Astrocyte of the spinal cord (primary cell): ENCODE measurements around the gene ADK.

Experiments used
- DNase-seq: peaks from one replicate; pipeline ENCODE4 v3.0.0; 2011; ENCODE audit warnings: low read depth, low spot score
- H3K4me3 ChIP-seq: 2 replicates; pipeline ENCODE4 v1.5.1; 2011; ENCODE audit warnings: low read depth, mild to moderate bottlenecking, low read length, moderate library complexity
- CTCF ChIP-seq: IDR thresholded peaks from 2 replicates; pipeline ENCODE4 v1.5.1; 2012; ENCODE audit warnings: low read depth, mild to moderate bottlenecking, low read length, inconsistent platforms
- in situ Hi-C: cut with HindIII; loops from 2 replicates; pipeline ENCODE4 v1.10.0; 2017; ENCODE audit warnings: low sequenced_read_pairs

The ADK gene

GRCh38 chr10:74305730-74306129, 154.7 kb downstream of the ADK start:
- DNase-seq = no peak
- in situ Hi-C loops = no loop called here
- no peak overlapping the region for H3K4me3 ChIP-seq
- TF ChIP-seq CTCF = no peak

GRCh38 chr10:74306227-74306982, 155.4 kb downstream of the ADK start:
- peak; percentile 38 for DNase-seq
- no peak for TF ChIP-seq CTCF
- in situ Hi-C loops = no loop called here
- no peak overlapping the region for H3K4me3 ChIP-seq

GRCh38 chr10:74307061-74307651, 156.1 kb downstream of the ADK start:
- TF ChIP-seq CTCF = no peak
- in situ Hi-C loops = no loop called here
- no peak for DNase-seq

GRCh38 chr10:74310652-74311257, 159.7 kb downstream of the ADK start:
- in situ Hi-C loops = no loop called here
- no peak for TF ChIP-seq CTCF
- peak; percentile 40 for DNase-seq

More at GRCh38 chr10:74307061-74307651, 156.1 kb downstream of the ADK start:
- H3K4me3 ChIP-seq = no peak overlapping the region

GRCh38 chr10:74314166-74314565, 163.1 kb downstream of the ADK start:
- in situ Hi-C loops = no loop called here
- no peak overlapping the region for H3K4me3 ChIP-seq
- no peak for TF ChIP-seq CTCF
- DNase-seq = no peak

More at GRCh38 chr10:74310652-74311257, 159.7 kb downstream of the ADK start:
- H3K4me3 ChIP-seq = no peak overlapping the region

GRCh38 chr10:74320026-74320425, 169.0 kb downstream of the ADK start:
- no peak for TF ChIP-seq CTCF
- no peak for DNase-seq
- no peak overlapping the region for H3K4me3 ChIP-seq
- in situ Hi-C loops = no loop called here
